NCI-H1092 treated with DMSO at 0.1 percent for 48 hours (cell line): Measurements from ENCODE around the gene STX19.

ENCODE experiments used
- DNase-seq: peaks from one replicate; lab custom pipeline; 2025; lab: John Stamatoyannopoulos, UW

Gene STX19

DNA sequence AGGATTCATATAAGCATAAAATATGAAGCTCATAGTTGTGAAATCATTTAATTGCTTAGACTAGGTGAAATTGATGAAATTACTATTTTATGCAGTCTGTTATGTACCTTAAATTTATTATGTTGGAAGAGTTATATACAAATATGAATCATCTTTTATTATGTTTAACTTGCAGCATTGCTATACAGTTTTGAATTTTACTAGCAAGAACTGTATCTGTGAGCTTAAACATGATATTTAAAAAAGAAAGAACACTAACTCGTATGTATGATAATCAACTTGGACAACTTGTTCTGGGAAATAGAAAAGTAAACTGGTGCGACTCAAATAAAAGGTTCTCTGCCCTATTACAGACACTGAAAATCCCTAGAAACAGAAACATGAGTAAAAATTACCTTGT is 1.8 kb downstream of the STX19 start:
- DNase-seq, result no peak

DNA sequence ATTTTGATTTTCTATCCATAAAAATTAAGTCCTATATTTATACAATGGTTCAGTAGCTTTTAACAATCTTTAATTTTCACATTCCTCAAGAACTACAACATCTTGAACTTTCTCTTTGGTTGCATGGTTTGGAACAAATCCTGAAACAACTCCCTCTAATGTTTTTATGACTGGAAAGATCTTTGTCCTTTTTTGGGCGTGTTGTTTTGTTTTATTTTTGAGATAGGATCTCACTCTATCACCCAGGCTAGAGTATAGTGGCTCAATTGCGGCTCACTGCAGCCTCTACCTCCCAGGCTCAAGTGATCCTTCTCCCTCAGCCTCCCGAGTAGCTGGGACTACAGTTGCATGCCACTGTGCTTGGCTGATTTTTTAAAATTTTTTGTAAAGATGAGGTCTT is 4.0 kb downstream of the STX19 start:
- no peak for DNase-seq

DNA sequence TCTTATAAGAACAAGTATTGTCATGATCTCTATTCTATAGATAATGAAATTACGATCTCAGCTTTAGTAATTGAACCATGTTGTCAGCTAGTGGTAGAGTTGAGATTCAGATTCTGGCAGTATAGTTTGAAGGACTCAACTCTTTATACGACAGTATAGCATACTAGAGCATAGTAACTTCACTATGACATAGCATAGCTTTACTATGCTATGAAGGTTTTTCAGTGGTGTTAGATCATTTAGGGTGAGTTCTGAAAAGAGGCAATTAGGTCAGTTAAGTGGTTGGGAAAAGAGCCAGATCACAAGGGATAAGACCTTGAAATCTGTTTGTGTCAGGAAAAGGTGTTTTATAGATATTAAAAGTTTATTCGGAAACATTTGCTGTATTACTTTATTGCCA is 8.1 kb downstream of the STX19 start:
- DNase-seq, result no peak

DNA sequence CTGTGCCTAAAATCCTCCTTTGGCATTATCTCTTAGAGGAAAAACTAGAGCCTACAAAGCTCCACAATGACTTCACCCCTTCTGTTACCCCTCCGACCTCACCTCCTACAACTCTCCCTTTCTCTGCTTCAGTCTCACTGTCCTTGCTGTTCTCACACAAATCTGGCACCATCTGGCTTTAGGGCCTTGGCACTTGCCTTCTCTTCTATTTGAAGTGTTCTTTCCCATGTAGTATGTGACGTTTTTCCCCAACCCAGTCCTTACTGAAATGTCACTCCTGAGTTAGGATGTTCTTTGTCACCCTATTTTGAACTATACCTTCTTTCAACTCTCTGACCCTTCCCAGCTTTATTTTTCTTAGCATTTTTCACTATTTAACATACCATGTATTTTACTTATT is 8.7 kb downstream of the STX19 start:
- DNase-seq, result no peak

DNA sequence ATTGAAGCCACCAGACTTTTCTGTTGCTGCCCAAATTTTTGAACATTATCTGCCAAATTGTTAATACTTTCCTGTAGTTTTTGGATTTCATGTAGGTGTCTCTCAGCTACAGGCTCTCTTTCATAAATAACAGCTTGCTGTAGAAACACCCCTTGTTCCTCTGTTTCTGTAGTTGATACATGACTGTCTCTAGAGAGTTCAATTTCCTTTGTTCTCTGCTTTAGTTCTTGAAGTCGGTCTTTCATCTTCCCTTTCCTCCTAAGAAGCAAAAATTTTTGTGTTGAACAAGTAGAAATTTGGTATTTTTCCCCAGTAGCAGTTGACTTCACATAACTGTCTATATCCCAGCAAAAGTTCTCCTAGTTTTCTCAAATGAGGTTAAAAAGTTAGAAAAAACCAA is 13.4 kb downstream of the STX19 start:
- DNase-seq, result no peak

DNA sequence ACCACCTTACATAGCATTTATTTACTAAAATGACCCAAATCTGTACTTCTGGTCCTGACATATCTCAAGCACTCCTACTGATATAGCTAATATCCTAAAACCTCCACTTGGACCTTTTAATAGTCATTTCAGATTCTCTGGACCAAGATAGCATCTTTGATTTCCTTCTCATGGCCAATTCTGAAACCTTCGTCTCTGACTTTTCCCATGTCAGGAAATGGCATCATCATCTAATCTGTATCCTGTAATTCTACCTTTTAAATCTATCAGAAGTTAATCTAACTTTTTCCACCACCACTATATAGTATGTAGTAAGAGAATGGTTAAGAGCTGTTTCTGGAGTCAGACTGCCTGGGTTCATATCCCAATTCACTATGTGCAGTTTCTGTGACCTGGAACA is 16.2 kb downstream of the STX19 start:
- no peak for DNase-seq

DNA sequence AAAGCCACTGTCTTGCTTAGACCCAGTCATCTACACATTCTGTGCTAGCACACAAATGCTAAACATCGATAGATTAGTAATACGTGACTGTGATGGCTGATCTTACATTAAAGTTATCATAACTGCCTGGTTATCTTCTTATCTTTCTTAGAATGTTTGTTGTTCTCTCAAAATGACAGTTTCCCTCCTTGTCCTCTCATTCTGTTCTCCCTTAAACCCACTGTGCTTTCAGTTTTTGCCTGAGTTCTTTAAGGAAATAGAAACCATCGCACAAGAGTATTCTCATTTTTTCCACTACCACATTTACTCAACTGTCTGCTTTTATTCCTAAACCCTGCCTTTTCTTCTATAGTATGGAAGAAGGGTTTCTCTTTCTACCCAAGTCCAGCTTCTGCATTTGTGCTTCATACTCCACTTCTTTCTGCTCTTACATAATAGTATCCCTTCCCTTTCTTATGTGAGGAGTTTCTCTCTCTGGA is 17.1 kb downstream of the STX19 start:
- no peak for DNase-seq

DNA sequence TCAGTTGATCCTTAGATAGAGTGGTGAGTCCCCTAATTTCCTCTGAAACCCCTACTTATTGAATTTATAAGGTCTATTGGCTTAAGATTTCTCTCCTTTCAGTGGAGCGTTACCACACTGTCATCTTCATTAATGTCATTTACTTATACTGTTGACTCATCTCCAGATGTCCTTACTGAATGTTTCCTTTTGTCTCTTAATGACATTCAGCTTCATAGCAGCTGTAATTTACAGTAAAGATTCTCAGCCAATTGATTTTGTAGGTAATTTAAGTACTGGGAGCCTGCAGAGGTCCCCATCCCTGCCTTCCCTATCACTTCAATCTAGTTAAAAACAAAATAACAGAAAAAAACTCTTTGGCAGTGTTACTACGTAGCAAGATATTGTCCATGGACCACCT is 18.8 kb downstream of the STX19 start:
- no peak for DNase-seq

DNA sequence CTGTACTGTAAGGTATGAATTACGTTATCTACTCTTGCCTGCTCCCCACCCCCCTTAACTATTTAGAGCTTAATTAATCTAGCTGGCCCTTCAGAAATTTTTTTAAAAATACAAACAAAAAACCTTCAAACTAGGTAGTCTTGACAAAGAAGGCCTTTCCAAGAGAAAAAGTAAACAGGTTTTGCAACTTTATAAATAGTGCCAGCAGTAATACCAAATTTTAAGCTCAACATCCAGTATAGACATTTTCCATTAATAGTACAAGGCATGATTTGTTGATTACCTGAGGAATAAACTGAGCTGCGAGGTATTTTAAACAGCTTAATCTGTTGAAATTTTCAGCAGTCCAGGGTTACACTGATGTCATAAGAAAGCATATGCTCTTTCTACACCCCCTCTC is 20.1 kb downstream of the STX19 start:
- DNase-seq, result no peak

DNA sequence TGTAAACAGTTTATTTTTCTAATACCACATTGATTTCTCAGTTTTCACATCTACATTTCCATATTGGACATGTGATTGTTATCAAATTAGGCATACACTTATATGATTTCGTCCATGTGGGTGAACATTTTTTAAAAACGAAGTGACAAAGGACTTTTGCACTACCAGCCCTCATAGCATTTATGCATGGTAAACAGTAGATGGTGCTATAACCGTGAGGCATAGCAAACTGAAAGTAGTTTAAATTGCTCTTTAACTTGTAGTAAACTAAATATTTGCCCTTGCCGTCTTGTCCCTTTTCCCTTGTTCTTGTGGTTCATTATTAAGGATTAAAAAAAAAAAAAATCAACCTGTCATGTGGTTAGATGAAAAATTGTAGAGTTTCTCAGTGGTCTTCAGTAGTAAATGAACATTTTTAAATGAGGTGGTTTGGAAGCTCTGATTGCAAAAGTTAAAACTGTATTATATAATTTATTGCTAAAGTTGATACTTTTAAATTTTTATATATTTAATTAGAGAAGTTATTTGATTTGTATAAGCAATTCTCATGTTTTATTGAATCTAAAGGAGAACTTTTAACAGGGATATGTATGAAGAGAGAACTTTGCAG is 24.0 kb downstream of the STX19 start:
- peak; percentile 23 for DNase-seq

DNA sequence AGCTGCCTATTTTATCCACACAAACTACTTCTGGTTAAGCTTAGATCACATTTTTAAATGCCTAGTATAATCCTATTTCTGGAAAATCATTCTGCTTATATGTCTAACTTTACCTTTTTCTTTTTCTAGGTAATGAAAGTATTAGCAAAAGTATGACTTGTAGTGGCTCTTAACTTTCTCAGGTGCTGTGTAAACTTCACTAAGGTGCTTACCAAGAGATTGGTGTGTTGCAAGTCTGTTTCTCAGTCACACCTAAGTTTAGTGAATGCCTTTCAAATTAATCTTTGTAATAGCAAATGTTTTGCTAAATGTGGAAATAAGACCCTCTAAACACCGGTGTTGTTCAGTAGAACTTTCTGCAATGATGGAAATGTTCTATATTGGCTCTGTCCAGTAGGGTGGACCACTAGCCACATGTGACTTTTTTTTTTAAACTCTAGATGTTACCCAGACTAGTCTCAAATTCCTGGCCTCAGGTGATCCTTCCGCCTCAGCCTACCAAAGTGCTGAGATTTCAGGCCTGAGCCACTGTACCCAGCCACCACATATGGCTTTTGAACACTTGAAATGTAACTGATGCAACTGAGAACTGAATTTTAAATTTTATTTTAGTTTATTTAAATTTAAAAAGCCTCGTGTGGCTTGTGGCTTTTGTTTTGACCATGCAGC is 26.4 kb downstream of the STX19 start:
- no peak for DNase-seq

DNA sequence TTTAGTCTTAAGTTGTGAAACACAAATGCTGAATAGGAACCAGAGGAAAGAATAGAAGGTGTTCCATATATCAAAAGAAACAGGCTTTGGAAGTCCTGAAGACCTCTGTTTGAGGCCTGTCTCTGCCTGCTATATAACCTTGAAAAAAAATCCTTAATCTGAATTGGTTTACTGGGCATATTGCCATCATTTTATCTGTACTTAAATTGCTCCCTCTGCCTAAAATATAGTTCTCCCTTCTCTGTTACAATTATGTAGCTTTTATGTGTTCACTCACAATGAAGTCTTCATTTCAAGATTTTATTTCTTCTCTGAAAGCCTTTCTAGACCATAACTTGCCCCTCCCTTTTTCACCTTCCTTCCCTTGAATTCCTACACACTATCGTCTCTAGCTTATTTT is 27.2 kb downstream of the STX19 start:
- no peak for DNase-seq

DNA sequence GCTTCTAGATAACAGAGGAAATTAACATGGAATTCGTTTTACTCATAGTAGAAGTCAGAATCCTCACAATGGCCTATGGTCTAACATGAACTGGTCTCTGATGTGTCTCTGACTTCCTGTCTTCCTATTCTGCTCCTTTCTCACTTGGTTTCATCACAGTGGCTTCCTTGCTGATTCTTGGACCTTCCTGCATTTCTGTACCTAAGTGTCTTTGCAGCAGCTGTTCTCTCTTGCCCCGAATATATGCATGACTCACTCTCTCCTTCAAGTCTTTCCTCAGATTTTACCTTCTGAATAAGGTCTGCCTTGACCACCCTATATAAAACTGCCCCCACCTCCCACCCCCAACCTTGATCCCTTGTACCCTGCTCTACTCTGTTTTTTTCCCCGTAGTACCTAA is 34.3 kb downstream of the STX19 start:
- DNase-seq, result no peak

DNA sequence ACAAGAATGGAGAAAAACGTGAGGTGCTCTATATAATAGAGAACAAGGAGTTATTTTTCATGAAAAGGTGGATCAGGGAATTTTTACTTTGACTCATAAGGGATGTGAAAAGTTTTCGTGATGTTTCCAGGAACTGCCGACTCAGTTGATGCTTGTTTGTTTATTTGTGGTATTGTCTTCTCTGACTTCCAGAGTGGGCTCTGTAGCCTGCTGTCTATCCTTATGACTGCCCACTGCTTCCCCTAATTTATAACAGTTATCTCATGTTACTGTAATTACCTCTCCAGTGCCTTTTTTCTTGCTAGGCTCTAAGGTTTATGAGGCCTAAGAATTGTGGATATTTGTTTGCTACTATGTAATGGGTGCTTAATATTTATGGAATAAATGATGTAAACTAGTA is 36.2 kb downstream of the STX19 start:
- no peak for DNase-seq

DNA sequence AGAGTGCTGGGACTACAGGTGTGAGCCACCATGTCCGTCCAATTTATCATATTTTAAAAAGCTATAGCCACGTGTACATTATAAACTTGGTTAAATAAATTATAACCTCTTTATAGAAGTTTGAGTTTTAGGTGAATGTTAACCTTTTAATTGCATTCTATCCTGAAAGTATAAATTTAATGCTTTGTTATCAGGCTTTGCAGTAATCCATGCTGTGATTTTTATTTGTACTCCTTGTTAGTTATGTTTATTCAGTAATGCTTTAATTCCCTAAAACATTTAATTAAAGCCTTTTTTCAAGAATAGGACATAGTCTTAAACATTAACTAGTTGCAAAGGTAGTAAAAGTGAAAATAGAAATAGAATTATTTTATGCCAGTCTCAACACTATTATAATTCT is 36.8 kb downstream of the STX19 start:
- no peak for DNase-seq

DNA sequence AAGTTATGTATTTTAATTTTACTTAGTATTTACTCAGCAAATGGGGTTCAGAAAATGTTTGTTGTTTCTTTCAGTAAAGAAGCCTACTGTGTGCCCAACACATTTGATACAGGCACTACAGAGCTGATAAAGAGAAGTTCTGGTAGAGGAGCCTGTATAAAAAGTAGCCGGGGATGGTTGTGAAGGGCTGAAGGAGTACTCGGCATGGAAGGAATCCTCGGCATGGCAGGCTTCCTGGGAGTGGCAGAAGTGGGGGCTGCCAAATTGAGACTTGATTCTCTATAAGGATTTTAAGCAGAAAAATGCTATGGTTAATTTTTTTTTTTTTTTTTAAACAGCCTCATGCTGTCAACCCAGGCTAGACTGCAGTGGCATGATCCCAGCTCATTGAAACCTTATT is 39.2 kb downstream of the STX19 start:
- no peak for DNase-seq

DNA sequence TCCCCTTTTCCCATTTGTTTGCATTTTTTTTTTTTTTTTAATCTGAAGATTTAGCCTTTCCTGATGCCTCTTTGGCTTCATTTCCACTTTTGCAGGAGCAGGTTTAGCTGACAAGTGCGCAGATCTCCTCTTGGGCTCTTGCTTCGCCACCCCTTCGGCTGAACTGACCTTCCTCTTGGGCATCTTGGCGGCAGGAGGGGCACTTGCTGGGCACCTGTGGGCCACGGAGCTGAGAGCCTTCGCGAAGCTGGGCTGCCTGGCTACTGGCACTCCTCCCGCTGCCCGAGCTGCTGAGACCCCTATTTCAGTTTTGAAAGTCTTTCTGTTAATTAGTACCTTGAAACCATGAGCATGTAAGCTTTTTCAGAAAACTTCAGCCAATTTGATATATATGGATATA is 39.6 kb downstream of the STX19 start:
- DNase-seq, result no peak

DNA sequence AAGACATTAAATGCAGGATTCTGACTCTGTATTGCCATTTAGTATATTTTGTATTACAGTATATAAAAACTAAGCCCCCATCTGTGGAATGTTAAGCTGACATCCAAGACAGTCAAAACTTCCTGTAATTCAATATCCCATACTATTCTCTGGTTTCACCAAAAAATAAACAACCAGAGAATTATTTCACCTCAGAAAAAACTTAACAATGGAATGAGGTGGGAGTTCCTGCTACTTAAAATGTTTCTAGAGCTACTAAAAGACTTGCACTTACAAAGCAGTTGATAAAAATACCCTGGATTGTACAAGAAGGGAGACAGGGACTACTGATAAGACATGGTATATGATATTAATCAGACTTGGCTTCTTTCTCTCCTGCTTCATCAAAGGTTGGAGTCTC is 40.1 kb downstream of the STX19 start:
- DNase-seq, result no peak

DNA sequence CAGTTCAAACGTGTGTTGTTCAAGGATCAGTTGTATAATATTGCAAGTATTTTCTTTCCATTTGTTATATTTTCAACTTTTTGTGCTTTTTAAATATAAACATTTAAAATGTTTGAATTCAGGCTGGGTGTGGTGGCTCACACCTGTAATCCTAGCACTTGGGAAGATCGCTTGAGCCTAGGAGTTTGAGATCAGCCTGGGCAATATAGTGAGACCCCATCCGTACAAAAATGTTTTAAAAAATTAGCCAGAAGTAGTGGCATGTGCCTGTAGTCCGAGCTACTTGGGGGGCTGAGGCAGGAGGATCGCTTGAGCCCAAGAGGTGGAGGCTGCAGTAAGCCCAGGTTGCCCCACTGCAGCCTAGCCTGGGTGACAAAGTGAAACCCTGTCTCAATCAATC is 43.8 kb downstream of the STX19 start:
- DNase-seq, result no peak

DNA sequence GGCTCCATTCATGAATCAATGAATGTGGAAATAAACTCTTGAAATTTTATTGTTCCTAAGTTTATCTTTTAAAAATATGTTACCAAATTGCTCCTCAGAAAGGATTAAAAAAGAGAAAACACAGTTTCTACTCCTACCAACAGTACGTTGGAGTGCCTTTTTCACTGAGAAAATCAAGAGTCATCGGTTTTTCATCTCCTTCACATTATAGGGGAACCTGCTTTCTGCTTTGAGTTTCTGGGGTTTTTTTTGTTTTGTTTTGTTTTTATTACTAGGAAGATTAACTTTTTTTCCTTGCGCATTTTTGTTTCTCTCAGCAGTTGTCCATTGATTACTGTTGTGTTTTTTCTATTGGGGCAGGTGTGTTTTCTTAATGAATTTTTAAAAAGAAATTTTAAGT is 45.0 kb downstream of the STX19 start:
- DNase-seq, result no peak

DNA sequence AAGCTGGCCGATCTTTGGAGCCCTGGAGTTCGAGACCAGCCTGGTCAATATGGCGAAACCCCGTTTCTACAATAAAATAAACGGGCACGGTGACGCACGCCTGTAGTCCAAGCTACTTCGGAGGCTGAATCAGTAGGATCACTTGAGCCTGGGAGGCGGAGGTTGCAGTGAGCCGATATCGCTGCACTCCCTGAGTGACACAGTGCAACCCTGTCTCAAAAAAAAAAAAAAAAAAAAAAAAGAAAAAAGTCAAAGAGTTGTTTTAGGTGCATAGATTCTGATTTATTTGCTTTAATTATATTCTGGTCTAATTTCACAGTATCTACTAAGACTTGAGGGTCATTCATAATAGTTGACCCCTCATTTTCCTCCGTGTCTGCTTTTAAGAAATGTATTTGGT is 46.7 kb downstream of the STX19 start:
- no peak for DNase-seq

DNA sequence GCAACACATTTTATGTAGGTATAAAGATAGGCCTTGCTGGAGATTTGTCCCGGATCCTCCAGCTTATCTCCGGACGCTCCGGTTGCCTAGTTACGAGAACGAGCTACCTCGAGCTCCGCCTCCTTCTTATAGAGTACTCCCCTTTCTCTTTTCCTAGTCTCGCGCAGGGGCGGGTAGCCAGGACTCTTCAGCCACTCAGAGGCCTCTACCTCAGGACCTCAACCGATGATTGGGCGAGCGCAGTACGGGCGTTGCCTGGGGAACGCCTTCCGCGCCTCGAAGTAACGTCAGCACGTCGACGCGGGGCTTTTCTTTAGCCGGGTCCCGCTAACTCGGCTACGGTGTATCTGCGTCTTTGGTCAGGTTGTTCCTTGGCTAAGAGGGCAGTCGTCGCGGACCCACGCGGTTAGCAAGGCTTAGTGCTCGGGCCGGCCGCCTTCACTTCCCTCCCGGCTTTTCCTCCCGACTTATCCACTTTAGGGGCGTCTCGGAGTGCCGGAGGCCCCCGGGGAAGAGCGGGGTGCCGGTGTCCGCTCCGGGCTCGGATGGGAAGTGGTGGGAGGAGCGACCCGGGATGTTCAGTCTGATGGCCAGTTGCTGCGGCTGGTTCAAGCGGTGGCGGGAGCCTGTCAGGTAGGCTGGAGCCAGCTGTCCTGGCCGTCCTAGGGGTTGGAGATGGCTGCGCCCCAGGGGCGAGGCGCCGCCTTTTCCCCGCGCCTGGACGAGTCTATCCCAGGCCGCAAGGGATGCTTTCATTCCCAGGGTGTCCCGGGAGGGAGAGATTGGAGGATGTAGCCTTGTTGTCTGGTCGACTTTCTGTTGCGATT is 48.3 kb downstream of the STX19 start, which contains the start of gene ARL13B:
Gene ARL13B (plus strand): TSS at position 306 of the 827 bp plus-strand sequence. CDS start 269 bp downstream, at position 575.
- peak; percentile 98 for DNase-seq
